Suppressor macrophage treated with lipopolysaccharide for 4 hours (primary cell): ENCODE measurements around the gene ZSCAN26.

Experiments used
- DNase-seq: peaks from one replicate; pipeline ENCODE4 v3.0.0-alpha.2; 2020

The ZSCAN26 gene

DNA sequence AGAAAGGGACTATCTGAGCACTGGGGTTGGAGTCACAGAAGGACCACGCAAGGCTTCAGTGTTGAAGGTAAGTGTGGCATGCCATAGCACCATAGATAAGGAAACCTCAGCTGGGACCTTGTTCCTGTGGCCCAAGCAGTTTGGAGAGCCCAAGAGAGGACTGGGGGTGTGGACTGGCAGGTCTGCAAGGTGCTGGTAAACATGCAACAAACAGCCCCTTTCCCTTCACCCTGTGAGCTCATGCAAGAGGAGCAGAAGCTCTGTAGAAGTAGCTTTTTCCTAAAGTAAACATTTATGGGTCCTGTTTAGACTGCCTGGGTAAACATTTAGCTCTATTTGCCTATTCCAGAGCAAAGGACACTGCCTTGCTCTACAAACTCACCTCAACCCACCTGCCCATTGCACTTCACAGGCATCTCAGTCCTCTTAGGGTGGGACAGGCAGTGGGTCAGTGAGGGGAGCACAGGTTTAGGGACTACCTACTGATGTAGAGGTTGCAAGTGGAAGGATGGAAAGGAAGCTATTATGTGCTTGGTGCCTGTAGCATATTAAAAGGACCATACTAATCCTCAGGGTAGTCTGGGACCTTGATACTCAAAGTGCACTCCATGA lies 57.0 kb downstream of the ZSCAN26 start:
- DNase-seq, result no peak

- DNase-seq, result no peak
These were observed 59.5 kb downstream of the ZSCAN26 start for GRCh38 chr6:28326371-28326948.
